Vagina (tissue), 2 donors: Measurements from ENCODE around the gene TVP23B. TPM values are rescaled to one million over a fixed set of nuclear protein-coding genes. Genes with fewer than 3 reads are reported as not detected.

Experiments used
- DNase-seq, 2 donors: peaks; one replicate each; pipeline ENCODE4 v3.0.0-alpha.2; 2017; ENCODE audit errors: extremely low spot score in 2 of 2
- H3K27ac ChIP-seq: fragments of 200-600 bp; sonication (generic); one replicate; pipeline ENCODE4 v1.5.1; 2019
- H3K27me3 ChIP-seq: fragments of 200-600 bp; sonication (generic); one replicate; pipeline ENCODE4 v1.5.1; 2019
- H3K36me3 ChIP-seq, 2 donors: fragments of 200-600 bp; sonication (generic); one replicate each; pipeline ENCODE4 v1.5.1; 2017 to 2019
- H3K4me1 ChIP-seq: fragments of 200-600 bp; sonication (generic); one replicate; pipeline ENCODE4 v1.5.1; 2019
- H3K4me3 ChIP-seq, 2 donors: fragments of 200-600 bp; sonication (generic); 1 replicate in 1 of 2; 2 replicates in 1 of 2; pipeline ENCODE4 v1.5.1; 2016 to 2019
- H3K9me3 ChIP-seq: fragments of 200-600 bp; sonication (generic); one replicate; pipeline ENCODE4 v1.5.1; 2019
- CTCF ChIP-seq, 3 experiments: fragments of 450-650 bp in 2 of 3; fragments of 200-600 bp in 1 of 3; sonication (generic) in 1 of 3; IDR thresholded peaks; one replicate each; pipeline ENCODE4 v1.5.1; 2017 to 2019; ENCODE audit warnings: antibody characterized with exemption in 3 of 3, mild to moderate bottlenecking in 2 of 3, moderate library complexity in 2 of 3
- POLR2A ChIP-seq, 2 donors: fragments of 450-650 bp; IDR thresholded peaks; one replicate each; pipeline ENCODE4 v1.6.1; 2017; ENCODE audit warnings: antibody characterized with exemption in 2 of 2, mild to moderate bottlenecking in 2 of 2, moderate library complexity in 2 of 2
- POLR2AphosphoS5 ChIP-seq, 2 donors: sonication (generic); formaldehyde crosslinking; IDR thresholded peaks; one replicate each; pipeline ENCODE4 v1.9.0; 2017; ENCODE audit warnings: antibody characterized with exemption in 2 of 2, mild to moderate bottlenecking in 2 of 2, low read depth in 1 of 2; ENCODE audit not compliant: insufficient read depth in 1 of 2
- intact Hi-C: fragments of 100-400 bp; cut with DNase I; formaldehyde crosslinking; loops from one replicate; pipeline ENCODE4 v1.15.1; 2023
- total RNA-seq: library from RNA; depleted of rRNA; stranded (reverse); fragments of >200 nt; gene quantifications from one replicate; pipeline ENCODE4 v1.2.3, GENCODE V29; 2016

TVP23B gene
- total RNA-seq, 1 donor from 2014 or later = 21.6 TPM

DNA sequence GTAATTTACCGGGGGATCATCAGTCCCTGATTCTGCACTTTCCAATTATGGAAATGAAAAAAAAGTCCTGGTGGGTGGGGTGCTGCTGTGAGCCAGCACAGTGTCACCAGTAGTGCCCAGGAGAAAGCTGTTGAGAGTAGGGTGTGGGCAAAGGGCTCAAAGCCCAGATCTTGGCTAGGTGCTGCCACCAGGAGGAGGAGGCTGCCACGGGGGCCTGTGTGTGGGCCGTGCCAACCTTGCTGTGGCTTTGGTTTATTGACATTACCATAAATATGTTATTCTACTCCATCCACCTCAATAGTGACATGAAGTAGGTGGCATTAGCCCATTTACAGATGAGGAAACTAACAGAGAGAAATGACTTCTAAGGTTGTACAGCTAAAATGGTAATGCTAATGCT, 70.2 kb downstream of the TVP23B start:
- TF ChIP-seq POLR2AphosphoS5 (IDR thresholded peaks at IDR 0.05; ENCODE audit: insufficient read depth in 1 of 2, low read depth in 1 of 2) = no peak
- intact Hi-C loops = no loop called here
- no peak overlapping the region for H3K27ac ChIP-seq

DNA sequence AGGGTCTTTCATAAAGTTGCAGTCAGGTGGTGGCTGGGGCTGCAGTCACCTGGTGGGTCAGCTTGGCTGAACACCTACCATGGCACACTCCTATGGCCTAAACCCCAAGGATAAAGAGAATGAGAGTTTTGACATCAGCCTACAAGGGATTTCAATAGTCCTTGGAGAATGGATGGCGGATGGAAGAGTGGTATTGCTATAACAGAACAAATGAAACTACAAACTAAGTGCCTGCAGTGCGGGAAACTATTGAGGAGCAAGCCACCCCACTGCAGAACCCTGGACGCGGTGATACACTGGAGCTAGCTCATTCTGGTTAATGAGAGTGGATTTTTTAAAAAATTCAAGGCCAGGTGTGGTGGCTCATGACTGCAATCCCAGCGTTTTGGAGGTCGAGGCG, 74.0 kb downstream of the TVP23B start:
- H3K36me3 ChIP-seq = no peaks in the 10 kb centered on the region
- H3K9me3 ChIP-seq = no peaks in the 10 kb centered on the region
- no peaks in the 10 kb centered on the region for H3K27me3 ChIP-seq
- H3K4me1 ChIP-seq = peaks cover 29% of the 10 kb centered on the region
- H3K4me3 ChIP-seq = peak overlapping the region in 1 of 2 donors; percentile 45
- intact Hi-C loops = no loop called here
- peak in 1 of 2 donors; percentile 32 for DNase-seq
- H3K27ac ChIP-seq = no peak overlapping the region
- TF ChIP-seq CTCF (IDR thresholded peaks at IDR 0.05) (no peak), POLR2A (IDR thresholded peaks at IDR 0.05) (no peak), POLR2AphosphoS5 (IDR thresholded peaks at IDR 0.05; ENCODE audit: insufficient read depth in 1 of 2, low read depth in 1 of 2) (no peak)

More for the DNA sequence above, 70.2 kb downstream of the TVP23B start:
- Histone ChIP-seq H3K4me1 (peaks cover 11% of the 10 kb centered on the region), H3K36me3 (no peaks in the 10 kb centered on the region), H3K27me3 (no peaks in the 10 kb centered on the region), H3K4me3 (no peak overlapping the region), H3K9me3 (no peaks in the 10 kb centered on the region)
- DNase-seq = no peak

DNA sequence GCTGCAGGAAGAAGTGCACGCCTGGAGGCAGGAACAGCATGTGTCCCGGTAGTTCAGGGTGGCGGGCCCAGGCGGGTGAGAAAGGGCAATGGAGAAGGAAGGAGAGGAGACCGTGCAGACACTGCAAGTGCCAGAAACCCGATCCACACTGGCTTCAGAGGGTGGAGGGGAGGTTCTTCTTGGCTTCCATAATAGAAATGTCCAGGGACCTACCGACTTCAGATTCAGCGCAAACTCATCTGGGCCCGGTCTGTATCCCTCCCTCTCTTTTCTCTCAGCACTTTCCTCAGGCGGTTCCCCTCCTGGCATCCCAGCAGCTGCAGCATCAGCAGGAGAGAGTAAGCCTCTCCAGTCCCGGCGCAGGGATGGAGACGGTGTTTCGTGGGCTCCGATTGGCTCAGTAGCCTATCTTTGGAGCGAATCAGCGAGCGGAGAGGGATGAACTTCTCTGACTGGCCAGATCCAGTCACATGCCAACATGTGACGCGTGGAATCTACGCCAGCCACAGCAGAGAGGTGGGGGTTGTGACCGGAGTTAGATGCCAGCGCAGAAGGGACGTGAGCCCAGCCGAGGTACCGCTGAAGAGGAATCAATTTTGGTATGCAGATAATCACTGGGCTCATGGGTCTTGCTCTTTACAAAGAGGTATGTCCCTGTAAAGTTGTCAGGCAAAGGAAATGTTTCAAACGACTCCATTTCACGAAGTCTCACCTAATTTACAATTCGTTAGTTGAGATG, 75.0 kb downstream of the TVP23B start:
- H3K36me3 ChIP-seq = no peaks in the 10 kb centered on the region
- H3K4me1 ChIP-seq = peaks cover 35% of the 10 kb centered on the region
- intact Hi-C loops = no loop called here
- H3K9me3 ChIP-seq = no peaks in the 10 kb centered on the region
- H3K27ac ChIP-seq = peak overlapping the region; percentile 96
- no peaks in the 10 kb centered on the region for H3K27me3 ChIP-seq
- TF ChIP-seq CTCF (IDR thresholded peaks at IDR 0.05) = no peak
- peak; percentile 96 to 99 for TF ChIP-seq POLR2AphosphoS5 (IDR thresholded peaks at IDR 0.05; ENCODE audit: insufficient read depth in 1 of 2, low read depth in 1 of 2)
- TF ChIP-seq POLR2A (IDR thresholded peaks at IDR 0.05) = peak; percentile 88 to 89
- peak overlapping the region; percentile 45 to 53 for H3K4me3 ChIP-seq
- peak in 1 of 2 donors; percentile 98 for DNase-seq

Other genes starting within 250 kb of the TVP23B start
- not detected for gene TBC1D28, start 136.8 kb upstream of the TVP23B start, total RNA-seq
- gene FOXO3B, start 98.9 kb upstream of the TVP23B start, total RNA-seq = 13.3 TPM
- gene FBXW10, start 37.1 kb upstream of the TVP23B start, total RNA-seq = 0.25 TPM
- gene PRPSAP2, start 76.9 kb downstream of the TVP23B start, total RNA-seq = 28.0 TPM
- gene SLC5A10, start 171.0 kb downstream of the TVP23B start, total RNA-seq = not detected
- 36.1 TPM for gene FAM83G, start 223.6 kb downstream of the TVP23B start, total RNA-seq